ENCODE measurements around the gene TAS1R3. TPM values are rescaled to one million over a fixed set of nuclear protein-coding genes. Genes with fewer than 3 reads are reported as not detected.

The TAS1R3 gene
- total and polyA plus RNA-seq, 2 of the 4 experiments (the other 2 are of a cell fraction), result under 0.01 to 0.05 TPM

DNA sequence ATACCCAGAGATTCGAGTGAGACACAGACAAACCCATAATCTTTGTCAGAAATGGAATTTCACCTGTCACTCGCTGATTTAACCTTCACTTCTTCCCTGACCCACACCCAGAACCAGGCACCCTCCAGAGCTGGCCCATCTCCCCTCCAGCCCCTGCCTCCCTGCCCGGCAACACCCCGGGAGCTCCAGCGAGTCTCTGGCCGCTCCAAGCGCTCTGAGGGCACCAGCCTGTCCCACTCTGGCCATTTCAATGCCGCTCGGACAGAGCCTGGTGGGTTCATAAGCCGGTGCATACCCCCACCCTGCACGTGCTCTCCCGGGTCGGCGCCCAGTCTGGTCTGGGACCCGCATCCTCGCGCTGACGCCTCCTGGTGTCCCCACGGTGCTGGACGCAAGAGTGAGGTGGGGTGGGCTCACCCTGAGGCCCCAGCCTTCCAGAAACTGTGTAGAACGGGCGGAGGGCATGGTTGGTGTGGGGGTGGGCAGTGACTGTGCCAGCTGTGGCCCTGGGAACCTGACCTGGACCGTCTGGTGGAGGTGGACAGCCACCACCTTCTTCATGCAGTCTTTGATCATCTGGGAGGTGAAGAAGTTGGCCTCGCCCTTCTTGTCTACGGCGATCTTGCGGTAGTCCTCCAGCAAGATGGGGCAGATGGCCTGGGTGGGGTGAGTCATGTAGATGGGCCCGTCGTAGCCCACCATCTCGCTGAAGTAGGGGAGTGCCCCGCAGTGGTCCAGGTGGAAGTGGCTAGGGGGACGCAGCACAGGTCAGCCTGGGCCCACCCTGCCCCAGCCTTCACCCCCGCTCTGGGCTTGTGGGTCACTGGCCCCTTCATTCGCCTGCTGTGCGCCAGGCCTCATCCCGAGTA, 12.1 kb upstream of the TAS1R3 start:
- Histone ChIP-seq H3K27ac (ENCODE audit: insufficient read depth, low read length) (0 out of 2 replicates have a peak overlapping the region, but pooled peaks have one; percentile 21), H2AK9ac (replicated peaks; ENCODE audit: low read depth, low read length, poor library complexity) (peak overlapping the region; percentile 71), H3K18ac (ENCODE audit: low read depth, low read length) (no peak overlapping the region), H2BK5ac (ENCODE audit: low read depth, low read length, poor library complexity, severe bottlenecking) (no peak overlapping the region), H4K20me1 (ENCODE audit: insufficient read depth, low read length) (peaks cover 72% of the 10 kb centered on the region), H3K4me3 (ENCODE audit: insufficient read depth, low read depth, low read length) (no peak overlapping the region), H3K79me1 (ENCODE audit: low read depth in 1 of 2, low read length in 2 of 2) (peaks cover 14 to 80% of the 10 kb centered on the region in 2 experiments), H3K4ac (ENCODE audit: low read depth, low read length) (no peak overlapping the region), H3K23ac (ENCODE audit: low read depth, low read length) (no peak overlapping the region), H3K9ac (ENCODE audit: low read depth, low read length) (no peak overlapping the region), H4K5ac (ENCODE audit: low read depth, low read length) (no peak overlapping the region), H3K27me3 (ENCODE audit: control insufficient read depth, insufficient read depth, low read length) (no peaks in the 10 kb centered on the region), H2AFZ (replicated peaks; ENCODE audit: low read length, poor library complexity) (peak overlapping the region; percentile 11), H3K14ac (replicated peaks; ENCODE audit: low read depth, low read length) (no peak overlapping the region), H2BK15ac (ENCODE audit: low read depth, low read length) (no peak overlapping the region), H3K9me1 (ENCODE audit: insufficient read depth, low read length) (peaks cover 4% of the 10 kb centered on the region), H3K9me3 (ENCODE audit: control insufficient read depth, insufficient read depth, low read length) (no peaks in the 10 kb centered on the region), H2BK20ac (ENCODE audit: low read depth, low read length) (no peak overlapping the region), H3K56ac (ENCODE audit: extremely low read depth, insufficient read depth, low read length) (no peak overlapping the region), H4K91ac (ENCODE audit: insufficient read depth, low read depth, low read length) (no peak overlapping the region), H3K4me2 (ENCODE audit: low read depth, low read length) (no peak overlapping the region), H3K4me1 (ENCODE audit: control insufficient read depth, insufficient read depth, low read length) (peaks cover 13% of the 10 kb centered on the region; the same call in 1 of the 2 replicates), H2AK5ac (ENCODE audit: low read depth, low read length) (no peak overlapping the region), H2BK120ac (ENCODE audit: low read depth, low read length) (no peak overlapping the region), H4K8ac (ENCODE audit: low read depth in 2 of 2, low read length in 2 of 2) (no peak overlapping the region), H3K36me3 (ENCODE audit: control insufficient read depth, insufficient read depth, low read length) (peaks cover 43% of the 10 kb centered on the region)
- WGBS, 2 experiments (ENCODE audit: extremely low coverage in 2 of 2, insufficient read length in 1 of 2), result 93% methylated on average over 13 of the region's 36 CpGs; no CpG with 5 or more reads in 1 of the 2 experiments
- CTCF ChIA-PET, result interaction anchor here (0.6 kb wide), 1 partner anchor 40 kb away, joined by 3 read pairs; no protein-coding TSS in a partner anchor
- in situ Hi-C loops (cut with MboI; ENCODE audit: low sequenced_read_pairs) (no loop called here), intact Hi-C loops (cut with micrococcal nuclease) (no loop called here), dilution Hi-C loops (cut with HindIII; ENCODE audit: low sequenced_read_pairs, unreplicated experiment) (no loop called here)
- ATAC-seq (ENCODE audit: low read depth), result no peak
- POLR2A ChIA-PET (ENCODE audit: unreplicated experiment), result no interaction called here
- peak; percentile 40; the same call in 1 of the 2 replicates for TF ChIP-seq POLR2A (IDR thresholded peaks at IDR 0.05; ENCODE audit: low read depth, low read length)
- TF ChIP-seq MAZ (IDR thresholded peaks at IDR 0.05; ENCODE audit: borderline replicate concordance, low read depth, low read length), result no peak
- no TSS peak for BruUV-seq (replicated peaks)
- no peak for DNase-seq
